Hematopoietic multipotent progenitor cell treated with erythropoietin and hydrocortisone succinate and interleukin-3 and kit ligand, for 15 days (in vitro differentiated cells): ENCODE measurements around the gene CAPZA2.
"Not testable (repeated sequence)": the region's sequence is repeated elsewhere in the genome, so short reads cannot be mapped to it uniquely, and the experiment has no call there.

Experiments used
- DNase-seq: peaks from one replicate; pipeline ENCODE4 v3.0.0-alpha.2; 2015; ENCODE audit warnings: low spot score

Gene CAPZA2

GRCh38 chr7:116953906-116954838, 91.8 kb downstream of the CAPZA2 start:
- peak; percentile 37 for DNase-seq

- no peak for DNase-seq
These were observed 93.0 kb downstream of the CAPZA2 start for GRCh38 chr7:116955340-116955739.

GRCh38 chr7:116955801-116956476, 93.6 kb downstream of the CAPZA2 start:
- DNase-seq: no peak

- DNase-seq: no peak
These were observed 94.1 kb downstream of the CAPZA2 start for GRCh38 chr7:116956477-116956804.

- no peak for DNase-seq
These were observed 95.5 kb downstream of the CAPZA2 start for GRCh38 chr7:116957874-116958273.

- DNase-seq: not testable (repeated sequence)
These were observed 99.7 kb downstream of the CAPZA2 start for GRCh38 chr7:116961966-116962673.

- no peak for DNase-seq
These were observed 100.8 kb downstream of the CAPZA2 start for GRCh38 chr7:116963234-116963633.

- no peak for DNase-seq
These were observed 104.2 kb downstream of the CAPZA2 start for GRCh38 chr7:116966601-116967000.

- DNase-seq: no peak
These were observed 105.0 kb downstream of the CAPZA2 start for GRCh38 chr7:116967254-116967922.

GRCh38 chr7:116967983-116968382, 105.6 kb downstream of the CAPZA2 start:
- no peak for DNase-seq

- DNase-seq: no peak
These were observed 106.2 kb downstream of the CAPZA2 start for GRCh38 chr7:116968631-116969030.

GRCh38 chr7:116969371-116969902, 107.0 kb downstream of the CAPZA2 start:
- DNase-seq: no peak

- no peak for DNase-seq
These were observed 108.0 kb downstream of the CAPZA2 start for GRCh38 chr7:116970238-116970910.

GRCh38 chr7:116971153-116971552, 108.8 kb downstream of the CAPZA2 start:
- DNase-seq: not testable (repeated sequence)
